Natural killer cell (primary cell): ENCODE results near the gene BTBD19. TPM values are rescaled to one million over a fixed set of nuclear protein-coding genes. Genes with fewer than 3 reads are reported as not detected.

ENCODE experiments used
- ATAC-seq, 3 donors: fragments of 150-1000 bp in 2 of 3; fragments of 200-7000 bp in 1 of 3; cut with Tn5 transposase; 1 replicate in 1 of 3; 2 replicates in 2 of 3; pipeline ENCODE4 v1.10.0; 2021; ENCODE audit warnings: mild to moderate bottlenecking in 2 of 3, moderate library complexity in 2 of 3
- DNase-seq, 2 donors: peaks; one replicate each; pipeline versions ENCODE4 v3.0.0 to v3.0.0-alpha.2; 2013 to 2021; ENCODE audit warnings: mixed read lengths in 1 of 2
- H3K27ac ChIP-seq: one replicate; pipeline ENCODE4 v1.5.1; 2013; ENCODE audit warnings: mild to moderate bottlenecking, low read length
- H3K27me3 ChIP-seq: one replicate; pipeline ENCODE4 v1.6.1; 2013; ENCODE audit warnings: low read length; ENCODE audit not compliant: control insufficient read depth, insufficient read depth
- H3K36me3 ChIP-seq: one replicate; pipeline ENCODE4 v1.6.1; 2013; ENCODE audit warnings: low read length; ENCODE audit not compliant: control insufficient read depth, insufficient read depth
- H3K4me1 ChIP-seq: one replicate; pipeline ENCODE4 v1.6.1; 2013; ENCODE audit warnings: low read length; ENCODE audit not compliant: control insufficient read depth, insufficient read depth
- H3K4me3 ChIP-seq: one replicate; pipeline ENCODE4 v1.5.1; 2013; ENCODE audit warnings: low read length
- H3K9me3 ChIP-seq: one replicate; pipeline ENCODE4 v1.6.1; 2013; ENCODE audit warnings: low read length; ENCODE audit not compliant: control insufficient read depth, insufficient read depth
- H3K27ac Mint-ChIP-seq, 2 donors: one replicate each; pipeline ENCODE4 v1.8.0; 2022; ENCODE audit warnings: mild to moderate bottlenecking in 2 of 2, mixed read lengths in 2 of 2, moderate library complexity in 1 of 2
- H3K27me3 Mint-ChIP-seq, 2 donors: one replicate each; pipeline ENCODE4 v1.8.0; 2022; ENCODE audit warnings: low read depth in 2 of 2, mixed read lengths in 2 of 2
- H3K36me3 Mint-ChIP-seq: one replicate; pipeline ENCODE4 v1.8.0; 2022; ENCODE audit warnings: mixed read lengths
- H3K4me1 Mint-ChIP-seq, 2 donors: one replicate each; pipeline ENCODE4 v1.8.0; 2022; ENCODE audit warnings: mixed read lengths in 2 of 2
- H3K4me3 Mint-ChIP-seq: one replicate; pipeline ENCODE4 v1.8.0; 2022; ENCODE audit warnings: mild to moderate bottlenecking, moderate library complexity, mixed read lengths
- H3K9me3 Mint-ChIP-seq, 2 donors: one replicate each; pipeline ENCODE4 v1.8.0; 2022; ENCODE audit warnings: mixed read lengths in 2 of 2
- WGBS: methylation state at CpG from one replicate; pipeline ENCODE4 v1.1.7; 2013; ENCODE audit warnings: missing lambda C conversion rate; ENCODE audit not compliant: insufficient coverage; 5-methylcytosine and 5-hydroxymethylcytosine counted together
- intact Hi-C: fragments of 100-400 bp; cut with micrococcal nuclease; formaldehyde crosslinking; loops from one replicate; pipeline ENCODE4 v1.14.2; 2022
- total RNA-seq, 4 donors: library from RNA; stranded (reverse); fragments of 120-200 nt in 1 of 4; gene quantifications; one replicate each; pipeline versions ENCODE4 v1.2.3 to v1.2.4, GENCODE V29; 2013 to 2022
- TF ChIP-seq, protein P1 (sequence below): fragments of 200-600 bp; IDR thresholded peaks from one replicate; pipeline ENCODE4 v1.8.0; 2022; ENCODE audit warnings: antibody characterized with exemption

BTBD19 gene
- total RNA-seq, 3 donors from 2014 or later (not counting 1 experiment from before 2014, with no cell fraction given), result 4.4 to 5.7 (median 4.9) TPM

DNA sequence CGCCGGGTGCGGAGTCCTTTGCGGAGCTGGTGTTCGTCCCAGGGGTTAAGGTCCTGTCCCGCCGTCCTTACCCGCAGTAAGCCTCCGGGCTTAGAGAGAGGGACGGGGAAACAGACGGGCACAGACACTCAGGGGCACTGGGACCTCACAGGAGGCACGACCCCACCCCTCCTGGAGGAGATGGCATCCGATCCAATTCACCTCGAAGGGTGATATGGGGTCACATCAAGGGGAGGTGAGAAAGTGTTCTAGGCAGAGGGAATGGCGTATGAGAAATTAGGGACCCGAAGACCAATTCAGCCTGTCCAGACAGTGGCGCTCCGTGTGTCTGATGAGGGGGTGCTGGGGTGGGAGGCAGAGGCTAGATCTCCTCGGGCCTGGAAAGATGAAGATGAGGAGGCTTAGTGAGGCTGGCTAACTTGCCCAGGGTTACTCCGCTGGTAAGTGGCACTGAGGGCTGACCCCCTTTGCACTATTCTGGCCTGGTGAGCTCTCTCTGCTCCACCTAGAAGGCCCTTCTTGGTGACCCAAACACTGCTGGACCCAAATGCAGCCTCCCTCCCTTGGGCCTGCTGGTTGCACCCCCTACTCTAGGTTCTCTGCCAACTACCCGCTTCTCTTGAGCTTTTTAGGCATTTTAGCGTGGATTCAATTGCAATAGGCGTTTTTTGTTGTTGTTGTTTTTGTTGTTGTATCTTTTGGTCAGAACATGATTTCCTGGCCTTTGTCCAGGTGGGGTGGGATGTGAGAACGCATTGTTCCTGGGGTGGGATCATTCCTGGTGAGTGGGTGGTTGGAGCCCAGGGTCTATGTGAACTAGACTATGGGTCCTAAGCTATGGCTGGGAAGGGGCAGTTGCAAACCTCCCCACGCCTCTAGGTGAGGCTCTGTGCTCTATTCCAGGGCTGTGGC, 12.3 kb downstream of the BTBD19 start:
- no peaks in the 10 kb centered on the region for H3K36me3 Mint-ChIP-seq
- H3K4me3 Mint-ChIP-seq, result peak overlapping the region; percentile 94
- peak overlapping the region; percentile 99 to 100 for H3K27ac Mint-ChIP-seq
- peaks cover 26 to 38% of the 10 kb centered on the region in 2 donors for H3K4me1 Mint-ChIP-seq
- intact Hi-C loops, result no loop called here
- no peaks in the 10 kb centered on the region for H3K9me3 Mint-ChIP-seq
- Histone ChIP-seq H3K27me3 (no peaks in the 10 kb centered on the region), H3K27ac (peak overlapping the region; percentile 100), H3K9me3 (no peaks in the 10 kb centered on the region), H3K4me3 (peak overlapping the region; percentile 76), H3K36me3 (no peaks in the 10 kb centered on the region), H3K4me1 (peaks cover 30% of the 10 kb centered on the region)
- DNase-seq (no peak), ATAC-seq (no peak)
- H3K27me3 Mint-ChIP-seq, result no peaks in the 10 kb centered on the region
- 24% methylated on average over 25 of the region's 25 CpGs for WGBS
- TF ChIP-seq, protein P1, sequence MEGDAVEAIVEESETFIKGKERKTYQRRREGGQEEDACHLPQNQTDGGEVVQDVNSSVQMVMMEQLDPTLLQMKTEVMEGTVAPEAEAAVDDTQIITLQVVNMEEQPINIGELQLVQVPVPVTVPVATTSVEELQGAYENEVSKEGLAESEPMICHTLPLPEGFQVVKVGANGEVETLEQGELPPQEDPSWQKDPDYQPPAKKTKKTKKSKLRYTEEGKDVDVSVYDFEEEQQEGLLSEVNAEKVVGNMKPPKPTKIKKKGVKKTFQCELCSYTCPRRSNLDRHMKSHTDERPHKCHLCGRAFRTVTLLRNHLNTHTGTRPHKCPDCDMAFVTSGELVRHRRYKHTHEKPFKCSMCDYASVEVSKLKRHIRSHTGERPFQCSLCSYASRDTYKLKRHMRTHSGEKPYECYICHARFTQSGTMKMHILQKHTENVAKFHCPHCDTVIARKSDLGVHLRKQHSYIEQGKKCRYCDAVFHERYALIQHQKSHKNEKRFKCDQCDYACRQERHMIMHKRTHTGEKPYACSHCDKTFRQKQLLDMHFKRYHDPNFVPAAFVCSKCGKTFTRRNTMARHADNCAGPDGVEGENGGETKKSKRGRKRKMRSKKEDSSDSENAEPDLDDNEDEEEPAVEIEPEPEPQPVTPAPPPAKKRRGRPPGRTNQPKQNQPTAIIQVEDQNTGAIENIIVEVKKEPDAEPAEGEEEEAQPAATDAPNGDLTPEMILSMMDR, result no peak

DNA sequence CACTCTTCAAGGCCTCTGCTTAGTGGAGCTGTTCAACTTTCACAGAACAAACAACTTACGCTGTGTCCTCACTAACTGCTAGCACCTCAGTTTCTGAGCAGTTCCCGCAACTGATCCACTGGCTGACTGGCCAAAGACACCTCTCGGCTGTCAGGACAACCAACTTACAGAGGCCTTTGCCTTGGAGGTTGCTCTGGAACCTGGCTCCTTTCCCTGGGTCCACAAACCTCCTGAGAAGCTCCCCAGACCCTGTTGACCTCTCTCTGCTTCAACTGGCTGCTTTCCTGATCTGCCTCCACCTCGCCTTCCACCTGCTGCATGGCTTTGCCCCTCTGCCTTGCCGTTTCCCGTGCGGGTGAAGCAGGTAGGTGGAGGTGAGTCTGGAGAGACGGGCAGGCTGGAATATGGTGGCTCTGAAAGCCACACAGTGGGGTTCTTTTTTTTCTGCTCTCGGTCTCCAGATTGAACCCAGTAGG, 13.0 kb downstream of the BTBD19 start:
- no peaks in the 10 kb centered on the region for H3K9me3 Mint-ChIP-seq

DNA sequence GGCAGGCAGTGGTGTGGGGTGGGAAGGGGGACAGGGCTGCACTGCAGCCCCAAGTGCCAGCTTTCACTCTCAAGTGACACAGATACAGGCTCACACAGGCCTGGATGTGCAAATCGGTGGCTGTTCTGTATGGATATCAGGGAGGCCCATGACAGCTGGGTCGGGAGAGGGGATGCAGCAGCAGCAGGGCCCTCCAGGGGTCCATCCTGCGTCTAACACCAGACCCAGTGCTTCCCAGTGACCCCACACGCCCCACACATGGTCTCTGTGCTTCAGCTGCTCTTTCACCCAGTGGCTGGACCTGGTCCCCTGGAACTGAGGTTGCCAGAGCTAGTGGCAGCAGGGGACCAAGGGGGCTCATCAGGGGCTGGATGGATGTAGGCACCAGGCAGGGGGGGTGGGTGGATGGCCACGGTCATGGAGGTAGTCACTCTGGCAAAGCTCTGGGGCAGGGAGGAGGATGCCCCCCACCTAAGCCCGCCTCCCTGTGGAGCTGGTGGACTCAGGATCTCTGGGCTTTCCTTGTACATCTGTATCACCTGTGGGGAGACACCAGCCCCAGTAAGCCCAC, 13.9 kb downstream of the BTBD19 start:
- peaks cover 0 to 4% of the 10 kb centered on the region in 2 donors for H3K27me3 Mint-ChIP-seq
- H3K27me3 ChIP-seq, result no peaks in the 10 kb centered on the region
- H3K27ac Mint-ChIP-seq, result no peak overlapping the region
- no peaks in the 10 kb centered on the region for H3K36me3 ChIP-seq
- H3K9me3 Mint-ChIP-seq, result no peaks in the 10 kb centered on the region
- no peak overlapping the region for H3K4me3 Mint-ChIP-seq
- no peak overlapping the region for H3K4me3 ChIP-seq
- intact Hi-C loops, result no loop called here
- whole genome bisulfite sequencing, result 92% methylated on average over 6 of the region's 6 CpGs
- TF ChIP-seq, protein P1, result no peak
- ATAC-seq (no peak), DNase-seq (no peak)
- peaks cover 35% of the 10 kb centered on the region for H3K4me1 ChIP-seq
- H3K27ac ChIP-seq, result no peak overlapping the region
- H3K4me1 Mint-ChIP-seq, result peaks cover 26 to 38% of the 10 kb centered on the region in 2 donors
- H3K9me3 ChIP-seq, result no peaks in the 10 kb centered on the region
- H3K36me3 Mint-ChIP-seq, result no peaks in the 10 kb centered on the region

More for the DNA sequence above, 13.0 kb downstream of the BTBD19 start:
- Mint-ChIP-seq H3K27me3 (peaks cover 0 to 1% of the 10 kb centered on the region in 2 donors), H3K4me1 (peaks cover 26 to 38% of the 10 kb centered on the region in 2 donors), H3K36me3 (no peaks in the 10 kb centered on the region), H3K27ac (peak overlapping the region; percentile 99 to 100), H3K4me3 (peak overlapping the region; percentile 94)
- peaks cover 30% of the 10 kb centered on the region for H3K4me1 ChIP-seq
- ATAC-seq, result no peak
- 92% methylated on average over 9 of the region's 9 CpGs for WGBS
- DNase-seq, result no peak
- H3K27me3 ChIP-seq, result no peaks in the 10 kb centered on the region
- no peaks in the 10 kb centered on the region for H3K36me3 ChIP-seq
- intact Hi-C loops, result no loop called here
- no peak overlapping the region for H3K27ac ChIP-seq
- TF ChIP-seq, protein P1, result no peak
- H3K9me3 ChIP-seq, result no peaks in the 10 kb centered on the region
- no peak overlapping the region for H3K4me3 ChIP-seq
